Body of pancreas (tissue), 4 donors: ENCODE results near the gene ENO2.

Source experiments
- POLR2A ChIP-seq, 3 donors: fragments of 450-650 bp; IDR thresholded peaks; one replicate each; pipeline ENCODE4 v1.6.1; 2016; ENCODE audit warnings: antibody characterized with exemption in 3 of 3, mild to moderate bottlenecking in 2 of 3
- TF ChIP-seq, protein P1 (sequence below), 7 experiments: fragments of 450-650 bp in 4 of 7; fragments of 200-600 bp in 3 of 7; sonication (generic) in 3 of 7; IDR thresholded peaks; one replicate each; pipeline ENCODE4 v1.5.1; 2016 to 2019; ENCODE audit warnings: antibody characterized with exemption in 7 of 7

DNA sequence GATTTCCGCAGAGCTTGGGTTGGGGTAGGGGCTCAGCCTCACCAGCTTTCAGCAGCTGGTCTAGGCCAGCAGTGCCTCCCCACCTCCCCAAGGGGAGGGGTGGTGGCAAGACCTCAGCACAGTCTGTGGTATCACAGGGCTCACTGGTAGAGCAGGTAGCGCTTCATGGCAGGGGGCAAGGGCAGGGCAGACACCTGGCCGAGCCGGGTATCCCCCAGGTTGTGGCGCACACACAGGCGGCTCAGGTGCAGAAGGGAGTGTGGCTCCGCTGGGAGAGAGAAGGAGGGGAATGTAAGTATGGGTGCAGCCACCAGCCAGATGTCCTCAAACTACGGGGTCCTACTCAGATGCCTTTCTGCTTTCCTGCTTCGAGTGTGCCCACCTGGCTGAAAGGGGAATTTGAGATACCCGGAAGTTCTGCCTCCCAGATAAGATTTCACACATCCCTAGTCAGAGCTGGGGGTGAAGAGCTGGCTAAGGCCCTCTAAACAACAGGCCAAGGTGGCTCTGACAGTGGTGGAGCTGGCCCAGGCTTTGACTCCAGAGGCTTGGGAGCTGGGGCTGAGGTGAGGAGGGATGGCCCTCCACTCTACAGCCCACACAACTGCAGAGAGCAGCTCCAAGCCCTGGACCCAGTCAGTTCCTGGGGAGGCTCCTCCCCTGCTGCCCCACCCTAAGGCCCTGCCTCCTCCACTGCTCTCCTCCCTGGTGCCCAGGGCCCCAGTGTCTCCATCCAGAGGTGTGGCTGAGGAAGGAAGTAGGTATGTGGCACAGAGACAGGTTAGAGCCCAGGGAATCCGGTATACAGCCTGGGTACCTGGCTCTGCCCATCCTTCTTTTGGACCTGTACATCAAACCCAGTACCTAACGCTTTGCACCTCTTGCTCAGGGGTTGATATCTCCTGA lies 43.1 kb upstream of the ENO2 start:
- TF ChIP-seq, protein P1, sequence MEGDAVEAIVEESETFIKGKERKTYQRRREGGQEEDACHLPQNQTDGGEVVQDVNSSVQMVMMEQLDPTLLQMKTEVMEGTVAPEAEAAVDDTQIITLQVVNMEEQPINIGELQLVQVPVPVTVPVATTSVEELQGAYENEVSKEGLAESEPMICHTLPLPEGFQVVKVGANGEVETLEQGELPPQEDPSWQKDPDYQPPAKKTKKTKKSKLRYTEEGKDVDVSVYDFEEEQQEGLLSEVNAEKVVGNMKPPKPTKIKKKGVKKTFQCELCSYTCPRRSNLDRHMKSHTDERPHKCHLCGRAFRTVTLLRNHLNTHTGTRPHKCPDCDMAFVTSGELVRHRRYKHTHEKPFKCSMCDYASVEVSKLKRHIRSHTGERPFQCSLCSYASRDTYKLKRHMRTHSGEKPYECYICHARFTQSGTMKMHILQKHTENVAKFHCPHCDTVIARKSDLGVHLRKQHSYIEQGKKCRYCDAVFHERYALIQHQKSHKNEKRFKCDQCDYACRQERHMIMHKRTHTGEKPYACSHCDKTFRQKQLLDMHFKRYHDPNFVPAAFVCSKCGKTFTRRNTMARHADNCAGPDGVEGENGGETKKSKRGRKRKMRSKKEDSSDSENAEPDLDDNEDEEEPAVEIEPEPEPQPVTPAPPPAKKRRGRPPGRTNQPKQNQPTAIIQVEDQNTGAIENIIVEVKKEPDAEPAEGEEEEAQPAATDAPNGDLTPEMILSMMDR (IDR thresholded peaks at IDR 0.05): no peak
- peak in 1 of 3 donors; percentile 7 for TF ChIP-seq POLR2A (IDR thresholded peaks at IDR 0.05)
